Neural cell (in vitro differentiated cells): ENCODE measurements around the gene RPS2. TPM values are rescaled to one million over a fixed set of nuclear protein-coding genes. Genes with fewer than 3 reads are reported as not detected.
A peak's percentile ranks its signal among the peaks of the same experiment; 100 is the strongest.

Source experiments
- H2AFZ ChIP-seq: fragments of 200-600, 300-800 bp; sonication (generic), shearing (Covaris generic); 2 replicates; pipeline ENCODE4 v1.6.0; 2014; ENCODE audit warnings: low read depth, mild to moderate bottlenecking, antibody characterized with exemption, low read length, moderate library complexity
- H3F3A ChIP-seq: fragments of 200-600 bp; shearing (Covaris generic); 2 replicates; pipeline ENCODE4 v1.6.1; 2016; ENCODE audit warnings: mild to moderate bottlenecking, moderate library complexity, mixed read lengths, antibody characterized with exemption, low read length; ENCODE audit not compliant: insufficient read depth, poor library complexity, severe bottlenecking
- H3K27ac ChIP-seq: fragments of 200-600, 300-800 bp; sonication (generic), shearing (Covaris generic); 2 replicates; pipeline ENCODE4 v1.5.1; 2014; ENCODE audit warnings: mild to moderate bottlenecking, low read length, moderate library complexity
- H3K27me3 ChIP-seq: fragments of 300-800, 200-600 bp; sonication (generic), shearing (Covaris generic); 2 replicates; pipeline ENCODE4 v1.6.0; 2014; ENCODE audit warnings: mild to moderate bottlenecking, low read depth, low read length, moderate library complexity; ENCODE audit not compliant: insufficient read depth
- H3K36me3 ChIP-seq: fragments of 300-800, 200-600 bp; sonication (generic), shearing (Covaris generic); 2 replicates; pipeline ENCODE4 v1.5.1; 2014; ENCODE audit warnings: mild to moderate bottlenecking, antibody characterized with exemption, low read length, moderate library complexity; ENCODE audit not compliant: insufficient read depth
- H3K4me2 ChIP-seq: fragments of 300-800, 200-600 bp; sonication (generic), shearing (Covaris generic); 2 replicates; pipeline ENCODE4 v1.6.0; 2014; ENCODE audit warnings: mild to moderate bottlenecking, low read length
- H3K4me3 ChIP-seq: fragments of 300-800, 200-600 bp; sonication (generic), shearing (Covaris generic); 2 replicates; pipeline ENCODE4 v1.5.1; 2014; ENCODE audit warnings: mild to moderate bottlenecking, low read length, moderate library complexity
- H3K79me2 ChIP-seq: fragments of 200-600 bp; shearing (Covaris generic); replicated peaks from 2 replicates; pipeline ENCODE4 v1.6.0; 2014; ENCODE audit warnings: mild to moderate bottlenecking, low read length, moderate library complexity; ENCODE audit not compliant: insufficient read depth
- H3K9ac ChIP-seq: fragments of 300-800, 200-600 bp; sonication (generic), shearing (Covaris generic); 2 replicates; pipeline ENCODE4 v1.6.1; 2016; ENCODE audit warnings: mild to moderate bottlenecking, low read length, mixed read lengths
- H3K9me2 ChIP-seq: fragments of 200-600 bp; shearing (Covaris generic); 2 replicates; pipeline ENCODE4 v1.6.1; 2016; ENCODE audit warnings: mild to moderate bottlenecking, low read length, mixed read lengths; ENCODE audit not compliant: insufficient read depth
- H3K9me3 ChIP-seq: fragments of 200-600, 300-800 bp; sonication (generic), shearing (Covaris generic); 2 replicates; pipeline ENCODE4 v1.6.1; 2016; ENCODE audit warnings: mild to moderate bottlenecking, mixed run types, low read length, moderate library complexity, mixed read lengths
- H4K20me1 ChIP-seq: fragments of 200-600 bp; shearing (Covaris generic); 2 replicates; pipeline ENCODE4 v1.6.1; 2016; ENCODE audit warnings: mild to moderate bottlenecking, mixed run types; ENCODE audit not compliant: insufficient read depth
- EP300 ChIP-seq: fragments of 450-650 bp; conservative IDR thresholded peaks from 2 replicates; pipeline ENCODE4 v1.6.1; 2014; ENCODE audit warnings: antibody characterized with exemption, mild to moderate bottlenecking, moderate library complexity; ENCODE audit not compliant: poor library complexity, severe bottlenecking
- EZH2 ChIP-seq: fragments of 200-600, 300-800 bp; shearing (Covaris generic), sonication (generic); IDR thresholded peaks from 2 replicates; pipeline ENCODE4 v1.6.1; 2014; ENCODE audit warnings: antibody characterized with exemption, low read length, borderline replicate concordance, mild to moderate bottlenecking; ENCODE audit not compliant: insufficient read depth, poor library complexity, severe bottlenecking
- MXI1 ChIP-seq: fragments of 450-650 bp; conservative IDR thresholded peaks from 2 replicates; pipeline ENCODE4 v1.6.1; 2014; ENCODE audit warnings: antibody characterized with exemption, mild to moderate bottlenecking; ENCODE audit not compliant: poor library complexity, severe bottlenecking
- POLR2AphosphoS5 ChIP-seq: IDR thresholded peaks from 2 replicates; pipeline ENCODE4 v1.6.1; 2012
- RAD21 ChIP-seq: fragments of 450-650 bp; conservative IDR thresholded peaks from 2 replicates; pipeline ENCODE4 v1.6.1; 2014; ENCODE audit warnings: antibody characterized with exemption, mild to moderate bottlenecking, moderate library complexity
- SMC3 ChIP-seq: fragments of 450-650 bp; conservative IDR thresholded peaks from 2 replicates; pipeline ENCODE4 v1.6.1; 2014; ENCODE audit warnings: antibody characterized with exemption, mild to moderate bottlenecking, moderate library complexity; ENCODE audit not compliant: poor library complexity
- TAF1 ChIP-seq: IDR thresholded peaks from 2 replicates; pipeline ENCODE4 v1.6.1; 2012; ENCODE audit warnings: low read depth
- polyA plus RNA-seq: library from polyadenylated mRNA; depleted of rRNA; stranded (reverse); fragments of >200 nt; gene quantifications from 2 replicates; pipeline ENCODE4 v1.2.3, GENCODE V29; 2014
- TF ChIP-seq, protein P1 (sequence below): fragments of 450-650 bp; IDR thresholded peaks from 2 replicates; pipeline ENCODE4 v1.5.1; 2014; ENCODE audit warnings: antibody characterized with exemption, mild to moderate bottlenecking, moderate library complexity; ENCODE audit not compliant: poor library complexity, severe bottlenecking
- TF ChIP-seq, protein P2 (sequence below): IDR thresholded peaks from 2 replicates; pipeline ENCODE4 v1.6.1; 2012; ENCODE audit warnings: borderline replicate concordance

Gene RPS2
- polyA plus RNA-seq, 1 donor from 2014 or later, result 1,393 TPM

DNA sequence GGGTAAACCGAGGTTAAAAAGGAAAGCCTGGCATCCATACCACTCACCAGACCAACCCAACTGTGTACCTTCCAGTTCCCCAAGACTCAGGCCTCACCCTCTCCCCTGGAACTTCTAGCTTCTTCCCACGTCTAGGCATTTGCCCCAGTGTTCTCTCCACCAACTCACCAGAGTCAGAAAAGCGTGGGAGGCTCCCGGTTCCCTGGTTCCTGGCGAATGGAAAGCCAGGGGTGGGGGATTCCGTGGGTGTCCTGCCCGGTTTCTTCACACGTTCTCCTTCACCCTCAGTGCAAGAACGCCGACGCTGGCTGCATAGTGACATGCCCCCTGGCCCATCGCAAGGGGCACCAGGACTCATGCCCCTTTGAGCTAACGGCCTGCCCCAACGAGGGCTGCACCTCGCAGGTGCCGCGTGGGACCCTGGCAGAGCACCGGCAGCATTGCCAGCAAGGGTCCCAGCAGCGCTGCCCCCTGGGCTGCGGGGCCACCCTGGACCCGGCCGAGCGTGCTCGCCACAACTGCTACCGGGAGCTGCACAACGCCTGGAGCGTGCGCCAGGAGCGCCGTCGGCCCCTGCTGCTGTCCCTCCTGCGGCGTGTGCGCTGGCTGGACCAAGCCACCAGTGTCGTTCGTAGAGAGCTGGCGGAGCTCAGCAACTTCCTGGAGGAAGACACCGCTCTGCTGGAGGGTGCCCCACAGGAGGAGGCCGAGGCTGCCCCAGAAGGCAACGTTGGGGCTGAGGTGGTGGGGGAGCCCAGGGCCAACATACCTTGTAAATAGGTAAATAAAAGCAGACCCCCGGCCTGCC is 3.7 kb upstream of the RPS2 start:
- H3K36me3 ChIP-seq, result no peaks in the 10 kb centered on the region
- H4K20me1 ChIP-seq, result no peaks in the 10 kb centered on the region
- no peak overlapping the region for H3K4me3 ChIP-seq
- H3F3A ChIP-seq, result no peaks in the 10 kb centered on the region
- H3K9ac ChIP-seq, result no peak overlapping the region
- H3K27me3 ChIP-seq, result no peaks in the 10 kb centered on the region
- peaks cover 16% of the 10 kb centered on the region for H3K79me2 ChIP-seq
- H3K9me3 ChIP-seq, result no peaks in the 10 kb centered on the region
- H3K9me2 ChIP-seq, result no peaks in the 10 kb centered on the region
- H2AFZ ChIP-seq, result no peak overlapping the region
- no peak for TF ChIP-seq POLR2AphosphoS5
- TF ChIP-seq, protein P1, sequence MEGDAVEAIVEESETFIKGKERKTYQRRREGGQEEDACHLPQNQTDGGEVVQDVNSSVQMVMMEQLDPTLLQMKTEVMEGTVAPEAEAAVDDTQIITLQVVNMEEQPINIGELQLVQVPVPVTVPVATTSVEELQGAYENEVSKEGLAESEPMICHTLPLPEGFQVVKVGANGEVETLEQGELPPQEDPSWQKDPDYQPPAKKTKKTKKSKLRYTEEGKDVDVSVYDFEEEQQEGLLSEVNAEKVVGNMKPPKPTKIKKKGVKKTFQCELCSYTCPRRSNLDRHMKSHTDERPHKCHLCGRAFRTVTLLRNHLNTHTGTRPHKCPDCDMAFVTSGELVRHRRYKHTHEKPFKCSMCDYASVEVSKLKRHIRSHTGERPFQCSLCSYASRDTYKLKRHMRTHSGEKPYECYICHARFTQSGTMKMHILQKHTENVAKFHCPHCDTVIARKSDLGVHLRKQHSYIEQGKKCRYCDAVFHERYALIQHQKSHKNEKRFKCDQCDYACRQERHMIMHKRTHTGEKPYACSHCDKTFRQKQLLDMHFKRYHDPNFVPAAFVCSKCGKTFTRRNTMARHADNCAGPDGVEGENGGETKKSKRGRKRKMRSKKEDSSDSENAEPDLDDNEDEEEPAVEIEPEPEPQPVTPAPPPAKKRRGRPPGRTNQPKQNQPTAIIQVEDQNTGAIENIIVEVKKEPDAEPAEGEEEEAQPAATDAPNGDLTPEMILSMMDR, result no peak
- no peak for TF ChIP-seq MXI1
- TF ChIP-seq RAD21, result no peak
- no peak for TF ChIP-seq TAF1
- no peak for TF ChIP-seq EP300
- TF ChIP-seq EZH2, result no peak
- TF ChIP-seq, protein P2, sequence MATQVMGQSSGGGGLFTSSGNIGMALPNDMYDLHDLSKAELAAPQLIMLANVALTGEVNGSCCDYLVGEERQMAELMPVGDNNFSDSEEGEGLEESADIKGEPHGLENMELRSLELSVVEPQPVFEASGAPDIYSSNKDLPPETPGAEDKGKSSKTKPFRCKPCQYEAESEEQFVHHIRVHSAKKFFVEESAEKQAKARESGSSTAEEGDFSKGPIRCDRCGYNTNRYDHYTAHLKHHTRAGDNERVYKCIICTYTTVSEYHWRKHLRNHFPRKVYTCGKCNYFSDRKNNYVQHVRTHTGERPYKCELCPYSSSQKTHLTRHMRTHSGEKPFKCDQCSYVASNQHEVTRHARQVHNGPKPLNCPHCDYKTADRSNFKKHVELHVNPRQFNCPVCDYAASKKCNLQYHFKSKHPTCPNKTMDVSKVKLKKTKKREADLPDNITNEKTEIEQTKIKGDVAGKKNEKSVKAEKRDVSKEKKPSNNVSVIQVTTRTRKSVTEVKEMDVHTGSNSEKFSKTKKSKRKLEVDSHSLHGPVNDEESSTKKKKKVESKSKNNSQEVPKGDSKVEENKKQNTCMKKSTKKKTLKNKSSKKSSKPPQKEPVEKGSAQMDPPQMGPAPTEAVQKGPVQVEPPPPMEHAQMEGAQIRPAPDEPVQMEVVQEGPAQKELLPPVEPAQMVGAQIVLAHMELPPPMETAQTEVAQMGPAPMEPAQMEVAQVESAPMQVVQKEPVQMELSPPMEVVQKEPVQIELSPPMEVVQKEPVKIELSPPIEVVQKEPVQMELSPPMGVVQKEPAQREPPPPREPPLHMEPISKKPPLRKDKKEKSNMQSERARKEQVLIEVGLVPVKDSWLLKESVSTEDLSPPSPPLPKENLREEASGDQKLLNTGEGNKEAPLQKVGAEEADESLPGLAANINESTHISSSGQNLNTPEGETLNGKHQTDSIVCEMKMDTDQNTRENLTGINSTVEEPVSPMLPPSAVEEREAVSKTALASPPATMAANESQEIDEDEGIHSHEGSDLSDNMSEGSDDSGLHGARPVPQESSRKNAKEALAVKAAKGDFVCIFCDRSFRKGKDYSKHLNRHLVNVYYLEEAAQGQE, result no peak
- no peak for TF ChIP-seq SMC3
- no peak overlapping the region for H3K27ac ChIP-seq
- H3K4me2 ChIP-seq, result no peak overlapping the region

- Histone ChIP-seq H3K9me2 (no peaks in the 10 kb centered on the region), H2AFZ (no peak within 1 kb of the TSS), H3K36me3 (no peaks in the 10 kb centered on the region), H3K4me2 (peak within 1 kb of the TSS; percentile 80), H3K4me3 (peak within 1 kb of the TSS; percentile 88), H3K9me3 (no peaks in the 10 kb centered on the region), H3K9ac (peak within 1 kb of the TSS; percentile 89), H3K27ac (peak within 1 kb of the TSS; percentile 80), H4K20me1 (no peaks in the 10 kb centered on the region), H3K27me3 (no peaks in the 10 kb centered on the region), H3F3A (no peaks in the 10 kb centered on the region), H3K79me2 (peaks cover 12% of the 10 kb centered on the region)
- TF ChIP-seq RAD21, result no peak
- TF ChIP-seq EZH2, result no peak
- TF ChIP-seq POLR2AphosphoS5, result no peak
- TF ChIP-seq, protein P1, result no peak
- no peak for TF ChIP-seq MXI1
- no peak for TF ChIP-seq SMC3
- TF ChIP-seq, protein P2, result no peak
- no peak for TF ChIP-seq EP300
- no peak for TF ChIP-seq TAF1
Observed at GRCh38 chr16:1966460-1966859, 1.8 kb upstream of the RPS2 start, which contains the start of gene RNF151. Gene RNF151, plus strand, starts transcription at chr16:1966856. Its CDS starts 26 bp downstream, at chr16:1966882.
